GM18502 (cell line): ENCODE results near the gene WSCD2.
"Not testable (repeated sequence)": the region's sequence is repeated elsewhere in the genome, so short reads cannot be mapped to it uniquely, and the experiment has no call there.

Experiments used
- ATAC-seq: cut with Tn5 transposase; IDR thresholded peaks from one replicate; pipeline ENCODE4 v1.9.1; 2021; ENCODE audit warnings: mild to moderate bottlenecking; ENCODE audit not compliant: unreplicated experiment, poor library complexity

The WSCD2 gene

GRCh38 chr12:108190529-108190928 lies 61.4 kb downstream of the WSCD2 start:
- no peak for ATAC-seq

DNA sequence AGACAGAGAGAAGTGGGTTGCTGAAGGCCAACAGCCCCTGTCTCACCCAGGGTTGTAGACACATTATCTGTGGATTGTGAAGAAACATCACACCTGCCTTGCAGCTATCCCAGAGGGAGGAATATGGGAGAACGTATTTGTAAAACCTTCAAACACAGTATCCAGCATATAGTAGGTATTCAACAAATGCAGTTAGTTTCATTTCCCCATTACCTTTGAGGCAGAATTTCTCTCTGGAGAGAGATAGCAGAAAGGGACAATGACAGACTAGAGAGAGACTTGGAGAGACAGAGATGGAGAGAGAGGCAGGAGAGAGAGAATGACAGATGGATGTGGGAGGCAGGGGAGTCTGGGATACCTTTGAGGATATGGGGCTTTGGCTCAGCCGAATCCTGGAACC lies 62.0 kb downstream of the WSCD2 start:
- no peak for ATAC-seq

DNA sequence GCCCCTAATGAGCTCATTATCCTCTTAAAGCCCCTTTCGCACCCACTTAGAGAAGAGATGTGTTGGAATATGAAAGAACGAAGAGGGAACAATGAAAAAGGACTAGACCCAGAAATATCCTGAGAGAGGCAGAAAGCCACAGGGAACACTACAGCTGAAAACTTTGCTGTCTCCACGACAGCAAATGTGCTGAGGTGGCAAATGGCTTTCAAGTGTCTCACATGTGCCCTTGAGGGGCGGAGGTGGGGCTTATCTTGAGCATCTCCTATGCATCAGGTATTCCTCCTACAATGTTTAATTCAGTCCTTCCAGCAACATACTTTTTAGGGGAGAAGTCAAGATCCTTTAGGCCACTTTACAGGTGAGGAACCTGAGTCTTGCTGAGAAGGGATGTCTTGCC lies 62.9 kb downstream of the WSCD2 start:
- no peak for ATAC-seq

DNA sequence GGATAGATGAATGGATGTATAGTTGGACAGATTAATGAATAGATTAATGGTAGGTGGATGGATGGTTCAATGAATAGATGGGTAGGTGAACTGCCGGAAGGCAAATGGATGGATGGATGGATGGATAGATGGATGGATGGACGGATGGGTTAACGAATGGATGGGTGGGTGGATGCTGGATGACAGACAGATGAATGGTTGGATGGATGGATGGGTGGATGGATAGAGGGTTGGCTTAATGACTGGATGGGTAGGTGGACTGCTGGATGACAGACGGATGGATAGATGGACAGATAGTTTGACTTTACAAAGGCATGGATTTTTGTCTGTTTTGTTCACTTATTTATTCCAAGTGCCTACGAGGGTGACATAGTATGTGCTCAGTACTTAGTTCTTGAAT lies 64.4 kb downstream of the WSCD2 start:
- no peak for ATAC-seq

GRCh38 chr12:108193917-108194316 lies 64.8 kb downstream of the WSCD2 start:
- ATAC-seq = no peak

DNA sequence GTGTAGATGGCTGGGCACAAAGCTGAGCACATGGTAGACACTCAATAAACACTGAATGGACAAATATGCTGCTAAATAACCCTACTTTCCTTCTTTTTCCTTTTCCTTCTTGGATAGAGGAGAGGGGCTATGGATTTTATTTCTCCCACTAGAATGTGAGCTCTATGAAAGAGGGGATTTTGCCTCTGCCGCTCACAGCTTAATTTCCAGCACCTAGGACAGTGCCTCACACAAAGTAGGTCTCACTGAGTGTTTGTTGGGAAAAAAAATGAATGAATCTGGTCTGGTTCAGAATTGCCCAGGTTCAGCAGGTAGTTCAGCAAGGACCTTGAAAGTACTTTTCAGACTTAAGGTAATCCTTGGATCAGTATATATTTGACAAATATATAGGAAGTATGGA lies 65.5 kb downstream of the WSCD2 start:
- no peak for ATAC-seq

DNA sequence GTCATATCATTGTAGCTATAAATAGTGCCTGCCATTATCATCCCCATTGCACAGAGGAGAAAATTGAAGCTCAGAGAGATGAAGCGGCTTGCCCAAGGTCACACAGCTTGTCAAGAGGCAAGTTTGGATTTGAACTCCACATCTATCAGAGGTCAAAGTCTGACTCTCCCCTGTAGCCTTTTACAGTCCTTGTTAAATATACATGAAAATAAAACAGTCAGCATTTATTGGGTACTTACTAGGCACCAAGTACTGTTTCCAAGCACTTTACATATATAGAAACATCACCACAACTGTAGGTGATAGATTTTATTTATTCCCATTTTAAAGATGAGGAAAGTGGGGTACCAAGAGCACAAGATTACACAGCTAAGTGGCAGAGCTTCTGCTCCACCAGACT lies 67.2 kb downstream of the WSCD2 start:
- no peak for ATAC-seq

GRCh38 chr12:108196921-108197320 lies 67.8 kb downstream of the WSCD2 start:
- ATAC-seq = no peak

DNA sequence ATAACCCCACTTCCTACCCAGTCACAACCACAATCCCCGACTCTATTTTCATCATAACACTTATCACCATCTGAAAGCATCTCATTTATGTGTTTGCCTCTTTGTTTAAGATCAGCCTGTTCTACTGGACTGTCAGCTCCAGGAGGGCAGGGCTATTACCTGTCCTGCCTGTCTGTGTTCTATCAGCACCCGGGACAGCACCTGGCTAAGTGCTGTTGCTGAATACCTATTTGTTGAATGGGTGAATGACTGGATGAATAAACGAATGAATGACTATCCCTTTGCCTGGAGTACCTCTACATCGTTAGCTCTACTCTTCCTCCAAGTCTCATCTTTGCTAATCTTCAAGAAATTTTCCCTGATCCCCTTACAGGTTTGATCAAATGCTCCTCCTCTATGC lies 69.0 kb downstream of the WSCD2 start:
- ATAC-seq = no peak

DNA sequence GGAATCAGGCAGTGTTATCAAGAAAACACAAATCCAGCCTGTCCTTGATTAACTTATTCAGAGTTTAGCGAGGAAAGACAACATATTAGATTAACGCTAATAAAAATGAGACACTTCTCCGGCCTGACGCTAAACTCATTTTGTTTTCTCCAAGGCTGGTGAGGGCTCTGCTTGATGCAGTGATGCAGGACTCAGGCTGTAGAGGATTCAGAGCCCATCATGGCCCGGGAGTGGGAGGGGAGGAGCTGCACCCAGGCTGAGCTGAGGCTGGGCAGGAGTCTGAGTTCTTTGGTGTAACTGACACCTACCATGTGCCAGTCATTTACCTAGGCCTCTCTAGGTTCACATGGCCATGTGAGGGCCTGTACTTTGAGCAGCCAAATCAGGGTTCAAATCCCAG lies 70.0 kb downstream of the WSCD2 start:
- no peak for ATAC-seq

- no peak for ATAC-seq
These were observed 72.7 kb downstream of the WSCD2 start for GRCh38 chr12:108201808-108202207.

GRCh38 chr12:108204117-108204987 lies 75.3 kb downstream of the WSCD2 start:
- no peak for ATAC-seq

GRCh38 chr12:108205864-108206263 lies 76.8 kb downstream of the WSCD2 start:
- no peak for ATAC-seq

GRCh38 chr12:108207791-108208730 lies 79.0 kb downstream of the WSCD2 start:
- ATAC-seq = no peak

DNA sequence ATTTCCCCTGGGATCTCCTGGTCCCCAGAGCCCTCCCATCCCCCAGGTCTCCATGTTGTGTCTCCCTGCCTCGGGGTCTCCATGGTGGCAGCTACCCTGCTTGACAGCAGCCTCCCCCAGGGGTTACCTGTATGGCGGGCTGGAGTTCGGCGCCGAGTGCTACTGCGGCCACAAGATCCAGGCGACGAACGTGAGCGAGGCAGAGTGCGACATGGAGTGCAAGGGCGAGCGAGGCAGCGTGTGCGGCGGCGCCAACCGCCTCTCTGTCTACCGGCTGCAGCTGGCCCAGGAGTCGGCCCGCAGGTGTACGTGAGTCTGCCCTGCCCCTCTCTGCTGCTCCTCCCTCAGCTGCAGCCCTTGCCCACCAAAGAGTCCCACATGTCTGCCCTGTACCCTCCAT lies 80.9 kb downstream of the WSCD2 start:
- ATAC-seq = no peak

GRCh38 chr12:108211157-108211556 lies 82.1 kb downstream of the WSCD2 start:
- ATAC-seq = no peak

GRCh38 chr12:108213871-108214445 lies 84.9 kb downstream of the WSCD2 start:
- no peak for ATAC-seq

- ATAC-seq = no peak
These were observed 85.4 kb downstream of the WSCD2 start for GRCh38 chr12:108214486-108214885.

- no peak for ATAC-seq
These were observed 86.4 kb downstream of the WSCD2 start for GRCh38 chr12:108215458-108215857.

GRCh38 chr12:108218921-108219320 lies 89.8 kb downstream of the WSCD2 start:
- no peak for ATAC-seq

DNA sequence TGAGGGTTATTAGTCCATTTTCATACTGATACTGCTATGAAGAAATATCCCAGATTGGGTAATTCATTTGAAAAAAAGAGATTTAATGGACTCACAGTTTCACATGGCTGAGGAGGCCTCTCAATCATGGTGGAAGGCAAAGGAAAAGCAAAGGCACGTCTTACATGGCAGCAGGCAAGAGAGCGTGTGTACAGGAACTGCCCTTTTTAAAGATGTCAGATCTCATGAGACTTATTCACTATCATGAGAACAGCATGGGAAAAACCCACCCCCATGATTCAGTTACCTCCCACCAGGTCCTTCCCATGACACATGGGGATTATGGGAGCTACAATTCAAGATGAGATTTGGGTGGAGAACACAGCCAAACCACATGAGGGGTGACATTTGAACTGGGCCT lies 96.0 kb downstream of the WSCD2 start:
- not testable (repeated sequence) for ATAC-seq
